CD14-positive monocyte (primary cell): ENCODE results near the gene CAMSAP3. TPM values are rescaled to one million over a fixed set of nuclear protein-coding genes. Genes with fewer than 3 reads are reported as not detected.

ENCODE experiments used
- DNase-seq, 3 donors: peaks; one replicate each; pipeline ENCODE4 v3.0.0-alpha.2; 2011 to 2022
- H2AFZ ChIP-seq: 2 replicates; pipeline ENCODE4 v1.6.0; 2012; ENCODE audit warnings: mild to moderate bottlenecking, low read depth, low read length, inconsistent platforms; ENCODE audit not compliant: insufficient read depth, poor library complexity, severe bottlenecking
- H3K27ac ChIP-seq, 2 donors: 1 replicate in 1 of 2; 2 replicates in 1 of 2; pipeline ENCODE4 v1.5.1; 2012 to 2013; ENCODE audit warnings: low read length in 2 of 2, control low read depth in 1 of 2, inconsistent platforms in 1 of 2, low read depth in 1 of 2, mild to moderate bottlenecking in 1 of 2
- H3K27me3 ChIP-seq, 2 donors: one replicate each; pipeline versions ENCODE4 v1.6.0 to v1.6.1; 2011 to 2013; ENCODE audit warnings: low read length in 2 of 2; ENCODE audit not compliant: control insufficient read depth in 2 of 2, insufficient read depth in 2 of 2
- H3K36me3 ChIP-seq, 2 donors: replicated peaks in 1 of 2; 1 replicate in 1 of 2; 2 replicates in 1 of 2; pipeline versions ENCODE4 v1.5.1 to v1.6.1; 2012 to 2013; ENCODE audit warnings: low read length in 2 of 2, control low read depth in 1 of 2, inconsistent platforms in 1 of 2, mild to moderate bottlenecking in 1 of 2; ENCODE audit not compliant: insufficient read depth in 2 of 2, control insufficient read depth in 1 of 2
- H3K4me1 ChIP-seq, 2 donors: 1 replicate in 1 of 2; 2 replicates in 1 of 2; pipeline versions ENCODE4 v1.5.1 to v1.6.1; 2012 to 2013; ENCODE audit warnings: low read length in 2 of 2, control low read depth in 1 of 2, inconsistent platforms in 1 of 2, mild to moderate bottlenecking in 1 of 2, moderate library complexity in 1 of 2; ENCODE audit not compliant: insufficient read depth in 2 of 2, control insufficient read depth in 1 of 2
- H3K4me2 ChIP-seq: replicated peaks from 2 replicates; pipeline ENCODE3; 2012; ENCODE audit warnings: low read length, moderate library complexity, mild to moderate bottlenecking; ENCODE audit not compliant: poor library complexity, severe bottlenecking; ENCODE audit errors: extremely low read depth
- H3K4me3 ChIP-seq, 3 experiments: fragments of 200-600 bp in 1 of 3; sonication (generic) in 1 of 3; replicated peaks in 1 of 3; 1 replicate in 2 of 3; 2 replicates in 1 of 3; pipeline ENCODE4 v1.5.1; 2011 to 2013; ENCODE audit warnings: low read length in 3 of 3, mild to moderate bottlenecking in 3 of 3, control low read depth in 2 of 3, low read depth in 2 of 3, inconsistent platforms in 1 of 3, moderate library complexity in 1 of 3
- H3K79me2 ChIP-seq: 2 replicates; pipeline ENCODE4 v1.6.0; 2012; ENCODE audit warnings: mild to moderate bottlenecking, control low read depth, inconsistent platforms, low read length, moderate library complexity; ENCODE audit not compliant: insufficient read depth
- H3K9ac ChIP-seq: 2 replicates; pipeline ENCODE4 v1.6.0; 2017; ENCODE audit warnings: low read length, mild to moderate bottlenecking; ENCODE audit not compliant: insufficient read depth, poor library complexity, severe bottlenecking
- H3K9me3 ChIP-seq, 2 donors: replicated peaks in 1 of 2; 1 replicate in 1 of 2; 2 replicates in 1 of 2; pipeline versions ENCODE4 v1.5.1 to v1.6.1; 2012 to 2013; ENCODE audit warnings: low read length in 2 of 2, control low read depth in 1 of 2; ENCODE audit not compliant: control insufficient read depth in 1 of 2, insufficient read depth in 1 of 2
- H4K20me1 ChIP-seq: 2 replicates; pipeline ENCODE4 v1.6.0; 2012; ENCODE audit warnings: mild to moderate bottlenecking, low read length, control low read depth, moderate library complexity; ENCODE audit not compliant: insufficient read depth
- H3K27ac Mint-ChIP-seq, 7 donors: one replicate each; pipeline ENCODE4 v1.8.0; 2020; ENCODE audit warnings: mild to moderate bottlenecking in 7 of 7, mixed read lengths in 7 of 7, moderate library complexity in 6 of 7, inconsistent platforms in 2 of 7
- H3K27me3 Mint-ChIP-seq, 3 donors: one replicate each; pipeline ENCODE4 v1.8.0; 2021 to 2022; ENCODE audit warnings: low read depth in 3 of 3, mild to moderate bottlenecking in 3 of 3, mixed read lengths in 3 of 3, moderate library complexity in 3 of 3, inconsistent platforms in 1 of 3
- H3K36me3 Mint-ChIP-seq, 2 donors: one replicate each; pipeline ENCODE4 v1.8.0; 2020; ENCODE audit warnings: mixed read lengths in 2 of 2, inconsistent platforms in 1 of 2, mild to moderate bottlenecking in 1 of 2
- H3K4me1 Mint-ChIP-seq: one replicate; pipeline ENCODE4 v1.8.0; 2020; ENCODE audit warnings: mild to moderate bottlenecking, mixed read lengths
- H3K4me3 Mint-ChIP-seq, 2 donors: one replicate each; pipeline ENCODE4 v1.8.0; 2020; ENCODE audit warnings: mild to moderate bottlenecking in 2 of 2, mixed read lengths in 2 of 2, moderate library complexity in 1 of 2
- H3K9me3 Mint-ChIP-seq, 7 donors: one replicate each; pipeline ENCODE4 v1.8.0; 2020 to 2022; ENCODE audit warnings: mixed read lengths in 7 of 7, mild to moderate bottlenecking in 6 of 7, moderate library complexity in 6 of 7, inconsistent platforms in 2 of 7
- CTCF ChIP-seq: fragments of 200-600 bp; IDR thresholded peaks from one replicate; pipeline ENCODE4 v1.8.0; 2022; ENCODE audit warnings: antibody characterized with exemption, mild to moderate bottlenecking
- WGBS: methylation state at CpG from one replicate; pipeline ENCODE4 v1.1.5; 2013; ENCODE audit warnings: missing lambda C conversion rate; ENCODE audit not compliant: insufficient coverage; 5-methylcytosine and 5-hydroxymethylcytosine counted together
- intact Hi-C, 2 donors: fragments of 100-400 bp; cut with micrococcal nuclease; formaldehyde crosslinking; loops; one replicate each; pipeline versions ENCODE4 v1.15.0 to v1.15.1; 2023
- polyA plus RNA-seq, 3 donors: library from polyadenylated mRNA; depleted of rRNA in 1 of 3; unstranded in 2 of 3; stranded (reverse) in 1 of 3; fragments of 300-500 nt in 2 of 3; fragments of >200 nt in 1 of 3; fragmentation: Illumina TruSeq in 2 of 3; gene quantifications; 1 replicate in 2 of 3; 2 replicates in 1 of 3; pipeline ENCODE4 v1.2.3, GENCODE V29; 2012 to 2021

CAMSAP3 gene
- polyA plus RNA-seq, 3 donors: 0.05 TPM; not detected in 2

- peaks cover 44% of the 10 kb centered on the region for H3K4me1 Mint-ChIP-seq
Measured at GRCh38 chr19:7545904-7546303, 49.8 kb upstream of the CAMSAP3 start.

GRCh38 chr19:7547159-7547558 is 48.5 kb upstream of the CAMSAP3 start:
- WGBS: no CpG with 5 or more reads among the region's 3 CpGs
- H3K4me3 Mint-ChIP-seq: no peak overlapping the region
- Histone ChIP-seq H3K79me2 (no peaks in the 10 kb centered on the region), H3K9me3 (no peaks in the 10 kb centered on the region), H3K27ac (no peak overlapping the region), H3K4me3 (no peak overlapping the region), H3K36me3 (peaks cover 31 to 38% of the 10 kb centered on the region in 2 donors), H3K9ac (no peak overlapping the region), H3K27me3 (no peaks in the 10 kb centered on the region), H3K4me1 (peaks cover 44 to 48% of the 10 kb centered on the region in 2 donors), H3K4me2 (no peak overlapping the region), H2AFZ (no peak overlapping the region), H4K20me1 (peaks cover 10% of the 10 kb centered on the region)
- H3K27me3 Mint-ChIP-seq: no peaks in the 10 kb centered on the region
- no peak for DNase-seq
- peaks cover 48 to 63% of the 10 kb centered on the region in 2 donors for H3K36me3 Mint-ChIP-seq
- H3K27ac Mint-ChIP-seq: peak overlapping the region in 4 of 7 donors; percentile 37 to 98 (median 80)
- H3K9me3 Mint-ChIP-seq: peaks cover 0 to 1% (median 0%) of the 10 kb centered on the region in 7 donors
- H3K4me1 Mint-ChIP-seq: peaks cover 47% of the 10 kb centered on the region
- no peak for TF ChIP-seq CTCF
- intact Hi-C loops: loop anchor here in 1 of 2 donors (10.0 kb wide), 1 partner anchor 108 kb away; no protein-coding TSS in a partner anchor

More at GRCh38 chr19:7545904-7546303, 49.8 kb upstream of the CAMSAP3 start:
- 0% methylated on average over 1 of the region's 1 CpG for WGBS
- no peak for TF ChIP-seq CTCF
- Histone ChIP-seq H3K27ac (peak overlapping the region; percentile 95 to 98), H3K4me1 (peaks cover 44 to 48% of the 10 kb centered on the region in 2 donors), H3K79me2 (no peaks in the 10 kb centered on the region), H3K4me2 (peak overlapping the region; percentile 19), H3K27me3 (no peaks in the 10 kb centered on the region), H3K4me3 (peak overlapping the region in 1 of 3 experiments; percentile 47), H3K9me3 (no peaks in the 10 kb centered on the region), H3K36me3 (peaks cover 34 to 40% of the 10 kb centered on the region in 2 donors), H4K20me1 (no peaks in the 10 kb centered on the region), H3K9ac (no peak overlapping the region), H2AFZ (no peak overlapping the region)
- DNase-seq: peak; percentile 60 to 72 (median 66)
- H3K36me3 Mint-ChIP-seq: peaks cover 48 to 64% of the 10 kb centered on the region in 2 donors
- H3K27me3 Mint-ChIP-seq: no peaks in the 10 kb centered on the region
- intact Hi-C loops: loop anchor here in 1 of 2 donors (10.0 kb wide), 1 partner anchor 109 kb away; no protein-coding TSS in a partner anchor
- peaks cover 0 to 1% (median 0%) of the 10 kb centered on the region in 7 donors for H3K9me3 Mint-ChIP-seq
- peak overlapping the region; percentile 98 to 100 (median 99) for H3K27ac Mint-ChIP-seq
- H3K4me3 Mint-ChIP-seq: no peak overlapping the region
